GM12873 (cell line): ENCODE measurements around the gene CNPY4.
A peak's percentile ranks its signal among the peaks of the same experiment; 100 is the strongest.

Experiments
- TF ChIP-seq, protein P1 (sequence below): IDR thresholded peaks from 2 replicates; pipeline ENCODE4 v1.5.1; 2012; ENCODE audit warnings: low read depth, mild to moderate bottlenecking, moderate library complexity, low read length, control low read depth; ENCODE audit not compliant: insufficient read depth; ENCODE audit errors: missing control alignments

Gene CNPY4

DNA sequence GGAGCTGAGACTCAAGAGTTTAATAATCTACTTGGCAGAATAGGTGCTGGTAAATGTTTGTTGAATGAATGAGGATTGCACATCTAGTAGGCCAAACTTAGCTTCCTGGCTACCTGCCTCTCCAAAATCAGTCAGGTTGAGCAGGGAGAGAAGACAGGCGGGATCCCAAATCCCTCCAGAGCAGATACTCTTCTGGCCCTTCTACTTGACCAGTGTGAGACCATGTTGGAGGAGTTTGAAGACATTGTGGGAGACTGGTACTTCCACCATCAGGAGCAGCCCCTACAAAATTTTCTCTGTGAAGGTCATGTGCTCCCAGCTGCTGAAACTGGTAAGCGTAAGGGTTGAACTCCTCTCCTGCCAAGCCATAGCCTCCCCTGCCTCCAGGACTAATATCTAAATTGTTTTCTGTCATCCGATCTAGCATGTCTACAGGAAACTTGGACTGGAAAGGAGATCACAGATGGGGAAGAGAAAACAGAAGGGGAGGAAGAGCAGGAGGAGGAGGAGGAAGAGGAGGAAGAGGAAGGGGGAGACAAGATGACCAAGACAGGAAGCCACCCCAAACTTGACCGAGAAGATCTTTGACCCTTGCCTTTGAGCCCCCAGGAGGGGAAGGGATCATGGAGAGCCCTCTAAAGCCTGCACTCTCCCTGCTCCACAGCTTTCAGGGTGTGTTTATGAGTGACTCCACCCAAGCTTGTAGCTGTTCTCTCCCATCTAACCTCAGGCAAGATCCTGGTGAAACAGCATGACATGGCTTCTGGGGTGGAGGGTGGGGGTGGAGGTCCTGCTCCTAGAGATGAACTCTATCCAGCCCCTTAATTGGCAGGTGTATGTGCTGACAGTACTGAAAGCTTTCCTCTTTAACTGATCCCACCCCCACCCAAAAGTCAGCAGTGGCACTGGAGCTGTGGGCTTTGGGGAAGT lies 5.1 kb downstream of the CNPY4 start:
- TF ChIP-seq, protein P1, sequence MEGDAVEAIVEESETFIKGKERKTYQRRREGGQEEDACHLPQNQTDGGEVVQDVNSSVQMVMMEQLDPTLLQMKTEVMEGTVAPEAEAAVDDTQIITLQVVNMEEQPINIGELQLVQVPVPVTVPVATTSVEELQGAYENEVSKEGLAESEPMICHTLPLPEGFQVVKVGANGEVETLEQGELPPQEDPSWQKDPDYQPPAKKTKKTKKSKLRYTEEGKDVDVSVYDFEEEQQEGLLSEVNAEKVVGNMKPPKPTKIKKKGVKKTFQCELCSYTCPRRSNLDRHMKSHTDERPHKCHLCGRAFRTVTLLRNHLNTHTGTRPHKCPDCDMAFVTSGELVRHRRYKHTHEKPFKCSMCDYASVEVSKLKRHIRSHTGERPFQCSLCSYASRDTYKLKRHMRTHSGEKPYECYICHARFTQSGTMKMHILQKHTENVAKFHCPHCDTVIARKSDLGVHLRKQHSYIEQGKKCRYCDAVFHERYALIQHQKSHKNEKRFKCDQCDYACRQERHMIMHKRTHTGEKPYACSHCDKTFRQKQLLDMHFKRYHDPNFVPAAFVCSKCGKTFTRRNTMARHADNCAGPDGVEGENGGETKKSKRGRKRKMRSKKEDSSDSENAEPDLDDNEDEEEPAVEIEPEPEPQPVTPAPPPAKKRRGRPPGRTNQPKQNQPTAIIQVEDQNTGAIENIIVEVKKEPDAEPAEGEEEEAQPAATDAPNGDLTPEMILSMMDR: no peak

DNA sequence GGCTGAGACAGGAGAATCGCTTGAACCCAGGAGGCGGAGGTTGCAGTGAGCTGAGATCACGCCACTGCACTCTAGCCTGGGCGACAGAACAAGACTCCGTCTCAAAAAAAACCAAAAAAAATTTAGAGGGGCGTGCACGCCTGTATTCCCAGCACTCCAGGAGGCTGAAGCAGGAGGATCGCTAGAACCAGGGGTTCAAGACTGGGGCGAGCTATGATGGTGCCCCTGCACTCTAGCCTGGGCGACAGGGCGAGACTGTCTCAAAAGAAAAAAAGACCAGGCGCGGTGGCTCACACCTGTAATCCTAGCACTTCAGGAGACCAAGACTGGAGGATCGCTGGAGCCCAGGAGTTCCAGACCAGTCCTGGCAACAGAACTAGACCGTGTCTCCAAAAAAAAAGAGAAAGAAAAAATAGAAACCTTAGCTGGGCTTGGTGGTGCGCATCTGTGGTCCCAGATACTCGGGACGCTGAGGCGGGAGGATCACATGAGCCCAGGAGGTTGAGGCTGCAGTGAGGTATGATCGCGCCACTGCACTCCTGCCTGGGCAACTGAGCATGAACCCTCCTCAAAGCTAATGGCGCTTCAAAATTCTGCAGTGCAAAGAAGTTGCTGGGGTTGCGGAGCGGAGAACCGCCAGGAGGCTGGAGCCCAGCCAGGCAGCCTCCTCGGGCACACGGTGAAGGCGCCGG lies 7.0 kb downstream of the CNPY4 start:
- TF ChIP-seq, protein P1: peak; percentile 15

DNA sequence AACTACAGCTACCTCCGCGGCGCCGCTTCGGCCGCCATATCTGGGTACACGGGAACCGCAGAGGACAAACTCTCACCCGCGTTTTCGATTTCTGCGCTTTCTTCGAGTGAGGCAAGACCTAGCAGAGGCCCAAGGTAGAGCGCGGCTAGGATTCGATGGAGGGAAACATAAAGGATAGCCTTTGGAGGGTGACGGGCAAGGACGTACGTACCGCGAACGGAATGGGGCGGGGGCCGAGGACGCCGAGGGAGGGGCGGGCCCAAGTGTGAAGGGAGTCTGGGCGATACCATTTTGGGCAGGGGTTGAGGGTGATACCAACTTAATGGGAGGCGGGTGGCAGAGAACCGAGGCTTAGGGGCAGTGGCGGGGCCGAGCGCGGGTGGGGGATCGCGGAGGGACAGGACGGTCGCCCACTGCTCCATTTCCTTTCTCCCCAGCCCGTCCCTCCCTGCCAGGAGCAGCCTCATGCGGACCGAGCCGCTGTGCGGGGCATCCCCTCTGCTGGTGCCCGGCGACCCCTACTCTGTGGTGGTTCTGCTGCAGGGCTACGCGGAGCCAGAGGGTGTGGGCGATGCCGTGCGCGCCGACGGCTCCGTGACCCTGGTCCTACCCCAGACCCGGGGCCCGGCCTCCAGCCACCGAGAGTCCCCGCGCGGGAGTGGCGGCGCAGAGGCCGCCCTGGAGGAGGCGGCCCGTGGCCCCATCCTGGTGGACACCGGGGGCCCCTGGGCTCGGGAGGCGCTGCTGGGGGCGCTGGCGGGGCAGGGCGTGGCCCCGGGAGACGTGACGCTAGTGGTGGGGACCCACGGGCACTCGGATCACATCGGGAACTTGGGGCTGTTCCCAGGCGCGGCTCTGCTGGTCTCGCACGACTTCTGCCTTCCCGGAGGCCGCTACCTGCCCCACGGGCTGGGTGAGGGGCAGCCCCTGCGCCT lies 7.8 kb downstream of the CNPY4 start, which contains the start of gene MBLAC1:
Gene MBLAC1 (plus strand): TSS at position 37 of the 935 bp plus-strand sequence. CDS start 429 bp downstream, at position 466.
- TF ChIP-seq, protein P1: peak; percentile 7

DNA sequence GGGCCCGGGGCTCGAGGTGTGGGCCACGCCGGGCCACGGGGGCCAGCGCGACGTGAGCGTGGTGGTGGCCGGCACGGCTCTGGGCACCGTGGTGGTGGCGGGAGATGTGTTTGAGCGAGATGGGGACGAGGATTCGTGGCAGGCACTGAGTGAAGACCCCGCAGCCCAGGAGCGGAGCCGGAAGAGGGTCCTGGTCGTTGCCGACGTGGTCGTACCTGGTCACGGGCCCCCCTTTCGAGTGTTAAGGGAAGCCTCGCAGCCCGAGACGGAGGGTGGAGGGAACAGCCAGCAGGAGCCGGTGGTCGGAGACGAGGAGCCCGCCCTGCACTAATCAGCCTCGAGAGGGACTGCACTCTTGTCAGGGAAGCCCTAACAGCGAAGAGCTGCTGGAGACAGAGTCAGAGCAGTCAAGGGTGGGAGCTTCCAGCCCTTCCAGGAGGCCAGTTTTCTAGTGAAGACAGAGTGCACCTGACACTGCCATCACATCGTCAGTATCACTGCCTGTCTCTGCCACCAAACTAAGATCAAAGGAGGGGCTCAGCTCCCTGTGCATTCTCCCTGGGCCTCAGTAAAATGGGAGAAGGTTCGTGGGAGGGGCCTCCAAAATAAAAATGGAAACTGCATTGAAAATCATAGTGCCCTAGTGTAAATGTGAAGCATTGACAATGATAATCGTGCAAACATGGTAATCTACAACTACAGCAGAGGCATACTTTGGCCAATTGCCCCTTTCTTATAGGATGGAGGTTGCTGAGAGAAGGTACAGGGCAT lies 8.6 kb downstream of the CNPY4 start:
- TF ChIP-seq, protein P1: peak; percentile 1

DNA sequence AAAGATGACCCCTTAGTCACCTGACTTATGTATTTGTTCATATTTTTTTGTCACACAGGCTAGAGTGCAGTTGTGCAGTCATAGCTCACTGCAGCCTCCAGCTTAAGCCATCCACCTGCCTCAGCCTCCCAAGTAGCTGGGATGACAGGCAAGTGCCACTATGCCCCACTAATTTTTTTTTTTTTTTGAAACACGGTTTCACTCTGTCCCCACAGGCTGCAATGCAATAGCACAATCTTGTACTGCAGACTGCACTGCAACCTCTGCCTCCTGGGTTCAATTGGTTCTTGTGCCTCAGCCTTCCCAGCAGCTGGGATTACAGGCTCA lies 9.2 kb downstream of the CNPY4 start:
- TF ChIP-seq, protein P1: no peak

DNA sequence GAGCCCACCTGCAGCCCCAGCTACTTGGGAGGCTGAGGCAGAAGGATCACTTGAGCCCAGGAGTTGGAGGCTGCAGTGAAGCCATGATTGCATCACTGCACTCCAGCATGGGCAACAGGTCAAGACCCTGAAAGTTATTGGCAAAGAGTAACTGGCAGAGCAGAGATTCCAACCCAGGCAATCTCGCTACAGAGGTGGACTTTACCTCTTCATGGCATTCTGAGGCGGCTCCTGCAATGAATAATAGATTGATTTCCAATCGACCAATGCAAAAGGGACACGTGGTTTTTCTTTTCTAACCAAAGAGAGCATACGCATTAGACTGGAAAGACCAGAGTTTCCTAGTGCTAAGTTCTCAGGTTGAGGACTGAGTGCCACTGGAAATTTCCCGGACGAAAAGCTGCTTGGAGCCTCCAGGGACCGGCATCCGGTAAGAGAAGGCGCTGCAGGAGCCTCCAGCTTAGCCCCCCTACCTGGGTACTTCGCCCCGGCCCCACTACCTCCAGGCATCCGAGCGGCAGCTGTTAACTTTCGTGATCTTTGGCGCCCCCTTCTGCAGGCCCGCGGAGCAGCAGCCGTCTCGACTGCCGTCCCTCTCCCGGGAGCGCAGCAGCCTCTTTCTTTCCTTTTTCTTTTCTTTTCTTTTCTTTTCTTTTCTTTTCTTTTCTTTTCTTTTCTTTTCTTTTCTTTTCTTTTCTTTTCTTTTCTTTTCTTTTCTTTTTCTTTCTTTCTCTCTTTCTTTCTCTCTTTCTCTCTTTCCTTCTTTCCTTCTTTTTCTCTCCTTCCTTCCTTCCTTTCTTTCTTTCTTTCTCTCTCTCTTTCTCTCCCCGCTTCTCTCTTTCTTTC lies 11.4 kb downstream of the CNPY4 start:
- TF ChIP-seq, protein P1: peak; percentile 81
